Activated CD8-positive, alpha-beta T cell treated with anti-CD3 and anti-CD28 coated beads for 36 hours (primary cell): ENCODE data around the gene MGAT5B. TPM values are rescaled to one million over a fixed set of nuclear protein-coding genes. Genes with fewer than 3 reads are reported as not detected.

Source experiments
- ATAC-seq: fragments of 200-7000 bp; cut with Tn5 transposase; one replicate; pipeline ENCODE4 v1.10.0; 2021; ENCODE audit warnings: mild to moderate bottlenecking, moderate library complexity
- CTCF ChIA-PET: fragments of 350-600 bp; sonication (Branson Sonifier 250); formaldehyde crosslinking; loops from one replicate; lab custom pipeline; 2021; ENCODE audit warnings: antibody characterized with exemption; lab: Charles Lee
- POLR2A ChIA-PET: fragments of 350-600 bp; sonication (Branson Sonifier 250); formaldehyde crosslinking; loops from one replicate; lab custom pipeline; 2021; ENCODE audit warnings: antibody characterized with exemption; lab: Charles Lee
- DNase-seq: peaks from one replicate; pipeline ENCODE4 v3.0.0-alpha.2; 2020
- H3K27ac Mint-ChIP-seq: one replicate; pipeline ENCODE4 v1.8.0; 2021; ENCODE audit warnings: mild to moderate bottlenecking, mixed read lengths
- H3K27me3 Mint-ChIP-seq: one replicate; pipeline ENCODE4 v1.8.0; 2021; ENCODE audit warnings: mixed read lengths
- H3K36me3 Mint-ChIP-seq: one replicate; pipeline ENCODE4 v1.8.0; 2021; ENCODE audit warnings: low read depth, mixed read lengths
- H3K4me1 Mint-ChIP-seq: one replicate; pipeline ENCODE4 v1.8.0; 2021; ENCODE audit warnings: low read depth, mixed read lengths
- H3K4me3 Mint-ChIP-seq: one replicate; pipeline ENCODE4 v1.8.0; 2021; ENCODE audit warnings: mild to moderate bottlenecking, moderate library complexity, mixed read lengths
- H3K9me3 Mint-ChIP-seq: one replicate; pipeline ENCODE4 v1.8.0; 2021; ENCODE audit warnings: mixed read lengths
- intact Hi-C: fragments of 100-400 bp; cut with micrococcal nuclease; formaldehyde crosslinking; loops from one replicate; pipeline ENCODE4 v1.10.0; 2022
- total RNA-seq, 2 experiments: library from RNA; stranded (reverse); gene quantifications; one replicate each; pipeline ENCODE4 v1.2.3, GENCODE V29; 2021
- TF ChIP-seq, protein P1 (sequence below): fragments of 200-600 bp; IDR thresholded peaks from one replicate; pipeline ENCODE4 v1.8.0; 2022; ENCODE audit warnings: antibody characterized with exemption, mild to moderate bottlenecking

Gene MGAT5B
- total RNA-seq, 2 experiments from 2014 or later: not detected

DNA sequence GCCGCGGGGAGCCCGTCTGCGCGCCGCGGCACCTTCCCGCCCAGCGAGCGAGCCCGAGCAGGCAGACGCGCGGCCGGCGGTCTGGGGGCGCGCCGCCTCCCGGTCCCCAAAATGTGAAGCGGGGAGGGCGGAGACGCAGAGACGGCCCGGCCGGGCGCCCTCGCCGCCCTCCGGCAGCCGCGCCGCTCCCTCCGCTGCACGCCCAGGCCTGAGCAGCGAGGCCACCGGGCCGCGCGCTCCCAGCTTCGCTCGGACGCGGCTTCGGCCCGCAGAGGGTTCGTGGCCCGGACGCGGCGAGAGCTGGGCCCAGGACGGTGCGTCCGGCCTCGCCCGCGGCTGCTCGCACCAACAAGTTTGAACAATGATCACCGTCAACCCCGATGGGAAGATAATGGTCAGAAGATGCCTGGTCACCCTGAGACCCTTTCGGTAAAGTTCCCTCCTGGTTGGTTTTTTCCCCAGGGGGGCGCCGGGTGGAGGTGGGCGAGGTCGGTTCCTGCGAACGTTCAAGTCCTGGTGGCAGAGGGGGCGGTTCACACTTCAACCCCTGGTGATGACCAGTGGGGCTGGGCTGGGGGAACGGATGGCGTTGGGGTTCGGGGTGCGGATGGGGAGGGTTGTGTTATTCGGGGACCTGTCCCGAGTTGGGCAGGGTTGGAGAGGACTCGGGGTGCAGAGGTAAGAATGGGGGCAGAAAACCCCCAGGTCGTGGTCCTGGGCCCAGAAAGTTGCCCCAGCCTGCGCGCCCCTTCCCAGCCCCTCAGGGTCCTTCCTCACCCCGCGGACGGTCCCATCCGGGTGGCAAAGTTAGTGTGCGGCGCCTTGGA is 678 bp downstream of the MGAT5B start:
- intact Hi-C loops: loop anchor here (5.0 kb wide), 1 partner anchor 198 kb away; no protein-coding TSS in a partner anchor
- Mint-ChIP-seq H3K36me3 (no peaks in the 10 kb centered on the region), H3K27me3 (peaks cover 12% of the 10 kb centered on the region), H3K4me1 (peaks cover 8% of the 10 kb centered on the region), H3K27ac (no peak overlapping the region), H3K9me3 (no peaks in the 10 kb centered on the region), H3K4me3 (peak overlapping the region; percentile 21)
- CTCF ChIA-PET: interaction anchor here (0.7 to 4.2 kb wide), 31 partner anchors 10 to 373 kb away, joined by 3 to 51 read pairs (median 4); no protein-coding TSS in a partner anchor
- TF ChIP-seq, protein P1, sequence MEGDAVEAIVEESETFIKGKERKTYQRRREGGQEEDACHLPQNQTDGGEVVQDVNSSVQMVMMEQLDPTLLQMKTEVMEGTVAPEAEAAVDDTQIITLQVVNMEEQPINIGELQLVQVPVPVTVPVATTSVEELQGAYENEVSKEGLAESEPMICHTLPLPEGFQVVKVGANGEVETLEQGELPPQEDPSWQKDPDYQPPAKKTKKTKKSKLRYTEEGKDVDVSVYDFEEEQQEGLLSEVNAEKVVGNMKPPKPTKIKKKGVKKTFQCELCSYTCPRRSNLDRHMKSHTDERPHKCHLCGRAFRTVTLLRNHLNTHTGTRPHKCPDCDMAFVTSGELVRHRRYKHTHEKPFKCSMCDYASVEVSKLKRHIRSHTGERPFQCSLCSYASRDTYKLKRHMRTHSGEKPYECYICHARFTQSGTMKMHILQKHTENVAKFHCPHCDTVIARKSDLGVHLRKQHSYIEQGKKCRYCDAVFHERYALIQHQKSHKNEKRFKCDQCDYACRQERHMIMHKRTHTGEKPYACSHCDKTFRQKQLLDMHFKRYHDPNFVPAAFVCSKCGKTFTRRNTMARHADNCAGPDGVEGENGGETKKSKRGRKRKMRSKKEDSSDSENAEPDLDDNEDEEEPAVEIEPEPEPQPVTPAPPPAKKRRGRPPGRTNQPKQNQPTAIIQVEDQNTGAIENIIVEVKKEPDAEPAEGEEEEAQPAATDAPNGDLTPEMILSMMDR: no peak
- ATAC-seq (peak; percentile 5), DNase-seq (peak; percentile 10)
- POLR2A ChIA-PET: interaction anchor here (0.6 to 0.9 kb wide), 2 partner anchors 61 to 357 kb away, joined by 3 to 4 read pairs; no protein-coding TSS in a partner anchor

DNA sequence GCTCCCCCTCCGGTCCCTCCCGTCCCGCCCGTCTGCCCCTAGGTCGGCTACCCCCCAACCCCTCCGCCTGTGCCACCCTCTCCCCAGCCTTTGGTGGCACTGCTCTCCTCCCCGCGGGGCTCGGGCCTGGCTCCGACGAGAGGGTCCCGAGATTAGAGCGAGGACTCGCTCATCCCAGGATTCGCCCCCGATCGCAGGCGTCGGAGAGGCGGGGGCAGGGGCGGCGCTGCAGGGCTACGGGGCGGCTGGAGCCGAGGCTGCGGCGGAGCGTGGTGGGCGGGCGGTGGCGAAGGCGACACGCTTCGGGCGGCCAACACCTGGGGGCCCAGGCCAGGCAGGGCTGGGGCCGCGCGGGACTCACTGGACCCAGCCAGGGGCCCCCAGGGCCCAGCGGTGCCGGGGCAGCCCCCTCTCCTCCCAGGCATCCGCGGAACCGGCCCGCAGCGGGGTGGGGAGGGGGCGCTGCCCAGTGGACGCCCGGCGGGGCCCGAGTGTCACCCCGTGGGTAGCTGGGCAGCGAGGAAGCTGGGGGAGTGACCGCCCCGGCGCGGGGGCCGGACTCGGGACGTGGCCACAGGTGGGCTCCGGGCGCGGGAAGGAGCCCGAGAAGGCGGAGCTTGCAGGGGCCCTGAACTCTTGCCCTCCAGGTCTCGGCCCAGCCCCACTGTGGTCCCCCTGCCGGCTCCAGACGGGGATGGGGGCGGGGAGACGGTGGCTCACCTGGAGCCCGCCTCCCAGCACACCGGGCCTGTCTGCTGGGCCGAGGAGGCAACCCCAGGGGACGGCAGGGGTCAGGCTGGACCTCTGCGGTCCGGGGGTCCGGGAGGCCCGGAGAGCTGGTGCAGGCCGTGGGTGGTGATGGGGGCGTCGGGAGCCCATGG is 1.5 kb downstream of the MGAT5B start:
- POLR2A ChIA-PET: no interaction called here
- peaks cover 2% of the 10 kb centered on the region for H3K9me3 Mint-ChIP-seq
- TF ChIP-seq, protein P1: no peak
- H3K4me3 Mint-ChIP-seq: no peak overlapping the region
- H3K36me3 Mint-ChIP-seq: no peaks in the 10 kb centered on the region
- peaks cover 8% of the 10 kb centered on the region for H3K4me1 Mint-ChIP-seq
- H3K27ac Mint-ChIP-seq: no peak overlapping the region
- intact Hi-C loops: loop anchor here (5.0 kb wide), 1 partner anchor 198 kb away; no protein-coding TSS in a partner anchor
- CTCF ChIA-PET: interaction anchor here (2.2 to 4.2 kb wide), 2 partner anchors 186 to 195 kb away, joined by 12 to 51 read pairs; no protein-coding TSS in a partner anchor
- DNase-seq (no peak), ATAC-seq (no peak)
- H3K27me3 Mint-ChIP-seq: peaks cover 12% of the 10 kb centered on the region

DNA sequence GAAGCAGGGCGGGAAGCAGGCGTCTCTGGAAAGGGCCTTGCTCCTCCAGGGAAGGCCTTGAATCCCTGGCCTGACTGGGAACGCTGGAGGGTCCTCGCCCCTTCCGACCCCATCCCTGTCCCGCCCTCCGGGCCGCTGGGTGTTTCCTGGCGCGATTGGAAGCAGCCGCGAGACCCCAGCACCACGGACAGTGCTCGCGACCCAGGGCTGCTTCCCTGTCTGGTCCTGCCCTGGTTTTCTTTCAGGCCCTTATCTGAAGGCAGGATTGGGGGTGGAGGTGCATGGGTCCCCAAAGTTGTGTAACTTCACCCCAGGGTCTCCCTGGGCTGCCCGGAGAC is 2.1 kb downstream of the MGAT5B start:
- H3K9me3 Mint-ChIP-seq: peaks cover 8% of the 10 kb centered on the region
- H3K4me1 Mint-ChIP-seq: peaks cover 8% of the 10 kb centered on the region
- ATAC-seq (no peak), DNase-seq (no peak)
- CTCF ChIA-PET: interaction anchor here (4.2 kb wide), 1 partner anchor 186 kb away, joined by 51 read pairs; no protein-coding TSS in a partner anchor
- intact Hi-C loops: no loop called here
- H3K27ac Mint-ChIP-seq: no peak overlapping the region
- peaks cover 12% of the 10 kb centered on the region for H3K27me3 Mint-ChIP-seq
- H3K36me3 Mint-ChIP-seq: no peaks in the 10 kb centered on the region
- POLR2A ChIA-PET: no interaction called here
- H3K4me3 Mint-ChIP-seq: no peak overlapping the region
- TF ChIP-seq, protein P1: no peak

DNA sequence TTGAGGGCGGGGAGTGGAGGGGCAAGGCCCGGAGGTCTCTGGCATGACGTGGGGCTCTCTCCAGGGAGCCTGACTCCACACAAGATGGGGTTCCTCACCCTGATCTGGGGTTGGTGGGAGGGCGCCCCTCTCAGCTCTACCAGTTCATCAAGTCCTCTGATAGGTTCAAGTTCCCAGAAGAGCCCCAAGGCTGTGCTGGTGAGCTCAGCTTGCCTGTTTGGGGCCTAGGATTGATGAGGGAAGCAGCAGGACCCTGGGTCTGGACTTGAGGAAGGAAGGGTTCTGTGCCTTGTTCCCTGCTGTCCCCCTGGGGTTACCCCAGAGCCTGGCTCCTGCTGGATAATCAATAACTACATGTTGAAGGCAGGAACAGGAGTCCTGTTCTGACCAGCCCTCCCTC is 3.5 kb downstream of the MGAT5B start:
- intact Hi-C loops: no loop called here
- Mint-ChIP-seq H3K27ac (no peak overlapping the region), H3K4me3 (no peak overlapping the region), H3K9me3 (peaks cover 11% of the 10 kb centered on the region), H3K27me3 (peaks cover 12% of the 10 kb centered on the region), H3K36me3 (no peaks in the 10 kb centered on the region), H3K4me1 (peaks cover 8% of the 10 kb centered on the region)
- ChIA-PET CTCF (interaction anchor here (1.3 kb wide), 1 partner anchor 185 kb away, joined by 7 read pairs; no protein-coding TSS in a partner anchor), POLR2A (no interaction called here)
- ATAC-seq (no peak), DNase-seq (no peak)
- TF ChIP-seq, protein P1: no peak
